C4-2B (cell line): ENCODE results near the gene DOC2B.
"Not testable (repeated sequence)": the region's sequence is repeated elsewhere in the genome, so short reads cannot be mapped to it uniquely, and the experiment has no call there.

Experiments used
- CTCF ChIP-seq: fragments of 450-650 bp; conservative IDR thresholded peaks from 2 replicates; pipeline ENCODE4 v1.5.1; 2017; ENCODE audit warnings: mild to moderate bottlenecking
- ZFX ChIP-seq: fragments of 450-650 bp; IDR thresholded peaks from 2 replicates; pipeline ENCODE4 v1.6.1; 2017

- TF ChIP-seq CTCF, ZFX: not testable (repeated sequence)
Measured at GRCh38 chr17:198225-198624, 16.8 kb upstream of the DOC2B start.
